ENCODE data around the gene YY2.
A peak's percentile ranks its signal among the peaks of the same experiment; 100 is the strongest.
"Not testable (repeated sequence)": the region's sequence is repeated elsewhere in the genome, so short reads cannot be mapped to it uniquely, and the experiment has no call there.

The YY2 gene

GRCh38 chrX:21874182-21874581 lies 18.4 kb downstream of the YY2 start:
- not testable (repeated sequence) for DNase-seq (ENCODE audit: low read depth, low spot score)

- DNase-seq (ENCODE audit: low read depth, low spot score), result no peak
Measured at GRCh38 chrX:21875013-21875412, 19.2 kb downstream of the YY2 start.

- no peak for DNase-seq (ENCODE audit: low read depth, low spot score)
Measured at GRCh38 chrX:21881881-21882574, 26.2 kb downstream of the YY2 start.

- no peak for DNase-seq (ENCODE audit: low read depth, low spot score)
Measured at GRCh38 chrX:21883258-21883657, 27.5 kb downstream of the YY2 start.

GRCh38 chrX:21885568-21885967 lies 29.8 kb downstream of the YY2 start:
- DNase-seq (ENCODE audit: low read depth, low spot score), result peak; percentile 10

- DNase-seq (ENCODE audit: low read depth, low spot score), result peak; percentile 13
Measured at GRCh38 chrX:21905313-21905712, 49.5 kb downstream of the YY2 start.

- DNase-seq (ENCODE audit: low read depth, low spot score), result no peak
Measured at GRCh38 chrX:21905953-21906352, 50.2 kb downstream of the YY2 start.

- no peak for DNase-seq (ENCODE audit: low read depth, low spot score)
Measured at GRCh38 chrX:21907260-21907659, 51.5 kb downstream of the YY2 start.

Measured in ELF-1 (cell line).